PC-9 (cell line): ENCODE results near the gene GPRIN1. TPM values are rescaled to one million over a fixed set of nuclear protein-coding genes. Genes with fewer than 3 reads are reported as not detected.
A peak's percentile ranks its signal among the peaks of the same experiment; 100 is the strongest.

Experiments used
- BruUV-seq: library from RNA; stranded (reverse); fragments of 400-500 nt; replicated peaks from 2 replicates; lab custom pipeline; 2021; lab: Mats Ljungman, UMichigan
- CTCF ChIA-PET: fragments of 300-600 bp; sonication (Branson Sonifier 250); formaldehyde crosslinking; loops from one replicate; lab custom pipeline; 2022; ENCODE audit warnings: antibody characterized with exemption; lab: Charles Lee
- POLR2A ChIA-PET: fragments of 300-600 bp; sonication (Branson Sonifier 250); formaldehyde crosslinking; loops from one replicate; lab custom pipeline; 2022; ENCODE audit warnings: antibody characterized with exemption; ENCODE audit not compliant: unreplicated experiment; lab: Charles Lee
- DNase-seq, 2 experiments: peaks; one replicate each; pipeline versions ENCODE4 v3.0.0 to v3.0.0-alpha.2; 2015 to 2022; ENCODE audit warnings: mixed read lengths in 1 of 2
- H2AFZ ChIP-seq: fragments of 200-600 bp; sonication (generic); 2 replicates; pipeline ENCODE4 v1.8.1; 2017; ENCODE audit warnings: antibody characterized with exemption
- H3F3A ChIP-seq: fragments of 200-600 bp; sonication (generic); 2 replicates; pipeline ENCODE4 v1.8.1; 2017; ENCODE audit warnings: antibody characterized with exemption, mild to moderate bottlenecking, low read depth; ENCODE audit not compliant: insufficient read depth
- H3K27ac ChIP-seq: fragments of 200-600 bp; sonication (generic); 2 replicates; pipeline ENCODE4 v1.6.1; 2016; ENCODE audit warnings: mixed run types
- H3K27me3 ChIP-seq: fragments of 200-600 bp; sonication (generic); 2 replicates; pipeline ENCODE4 v1.6.1; 2016; ENCODE audit warnings: low read depth, mixed run types; ENCODE audit not compliant: insufficient read depth
- H3K36me3 ChIP-seq: fragments of 200-600 bp; sonication (generic); 2 replicates; pipeline ENCODE4 v1.6.1; 2016; ENCODE audit warnings: low read depth, mixed run types
- H3K4me1 ChIP-seq: fragments of 200-600 bp; sonication (generic); replicated peaks from 2 replicates; pipeline ENCODE4 v1.6.1; 2016; ENCODE audit warnings: mixed run types; ENCODE audit not compliant: insufficient read depth
- H3K4me2 ChIP-seq: fragments of 200-600 bp; sonication (generic); 2 replicates; pipeline ENCODE4 v1.6.1; 2017; ENCODE audit warnings: mixed run types
- H3K4me3 ChIP-seq: fragments of 200-600 bp; sonication (generic); 2 replicates; pipeline ENCODE4 v1.6.1; 2016; ENCODE audit warnings: mixed run types
- H3K79me2 ChIP-seq: fragments of 200-600 bp; sonication (generic); 2 replicates; pipeline ENCODE4 v1.6.1; 2017; ENCODE audit warnings: low read depth, mixed run types
- H3K9me2 ChIP-seq: fragments of 200-600 bp; sonication (generic); 2 replicates; pipeline ENCODE4 v1.8.1; 2017; ENCODE audit warnings: mild to moderate bottlenecking; ENCODE audit not compliant: insufficient read depth
- H3K9me3 ChIP-seq: fragments of 200-600 bp; sonication (generic); 2 replicates; pipeline ENCODE4 v1.8.1; 2016; ENCODE audit warnings: low read depth; ENCODE audit not compliant: insufficient read depth
- H4K20me1 ChIP-seq: fragments of 200-600 bp; sonication (generic); 2 replicates; pipeline ENCODE4 v1.8.1; 2017; ENCODE audit not compliant: insufficient read depth
- EZH2 ChIP-seq: fragments of 200-600 bp; sonication (generic); IDR thresholded peaks from 2 replicates; pipeline ENCODE4 v1.8.0; 2017; ENCODE audit warnings: antibody characterized with exemption, low read depth
- intact Hi-C: fragments of 100-400 bp; cut with micrococcal nuclease; formaldehyde crosslinking; loops from one replicate; pipeline ENCODE4 v1.10.0; 2022; ENCODE audit not compliant: unreplicated experiment
- total RNA-seq: library from RNA; stranded (reverse); gene quantifications from 2 replicates; pipeline ENCODE4 v1.2.3, GENCODE V29; 2021
- TF ChIP-seq, protein P1 (sequence below): fragments of 200-600 bp; sonication (generic); conservative IDR thresholded peaks from 2 replicates; pipeline ENCODE4 v1.6.1; 2017; ENCODE audit warnings: mixed run types, antibody characterized with exemption, mild to moderate bottlenecking, moderate library complexity

GPRIN1 gene
- total RNA-seq, 1 experiment from 2014 or later: 7.2 TPM

DNA sequence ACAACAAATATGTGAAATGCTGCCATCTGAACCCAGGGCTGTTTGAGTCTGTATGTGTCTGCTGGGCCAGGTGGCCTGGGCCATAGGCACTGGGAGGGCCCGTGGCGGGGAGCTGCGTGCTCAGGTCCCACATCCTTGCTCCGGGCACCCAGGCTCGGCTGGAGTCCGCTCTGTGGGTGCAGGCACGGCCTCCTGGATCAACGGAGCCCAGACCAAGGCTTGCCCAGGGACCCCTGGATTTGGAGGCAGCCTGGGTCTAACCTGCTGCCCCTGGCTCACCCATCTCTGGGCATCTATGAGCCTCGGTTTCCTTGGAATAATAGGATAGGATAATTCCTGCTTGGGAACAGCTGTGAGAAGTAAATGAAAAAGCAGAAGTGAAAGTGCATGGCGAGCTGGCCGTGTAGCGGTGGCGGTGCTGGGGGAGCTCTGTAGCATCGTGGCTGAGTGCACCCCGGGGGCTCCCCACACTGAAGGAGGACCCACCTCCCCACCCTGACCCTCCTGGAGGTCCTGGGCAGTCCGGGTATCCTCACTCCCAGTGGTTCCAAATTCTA lies 59.6 kb downstream of the GPRIN1 start:
- H3F3A ChIP-seq: peaks cover 49% of the 10 kb centered on the region
- H3K27ac ChIP-seq: no peak overlapping the region
- H3K9me3 ChIP-seq: no peaks in the 10 kb centered on the region
- peaks cover 7% of the 10 kb centered on the region; the same call in 1 of the 2 replicates for H3K79me2 ChIP-seq
- ChIA-PET CTCF (no interaction called here), POLR2A (no interaction called here)
- no peaks in the 10 kb centered on the region for H3K9me2 ChIP-seq
- DNase-seq: no peak
- no peak for TF ChIP-seq EZH2
- TF ChIP-seq, protein P1, sequence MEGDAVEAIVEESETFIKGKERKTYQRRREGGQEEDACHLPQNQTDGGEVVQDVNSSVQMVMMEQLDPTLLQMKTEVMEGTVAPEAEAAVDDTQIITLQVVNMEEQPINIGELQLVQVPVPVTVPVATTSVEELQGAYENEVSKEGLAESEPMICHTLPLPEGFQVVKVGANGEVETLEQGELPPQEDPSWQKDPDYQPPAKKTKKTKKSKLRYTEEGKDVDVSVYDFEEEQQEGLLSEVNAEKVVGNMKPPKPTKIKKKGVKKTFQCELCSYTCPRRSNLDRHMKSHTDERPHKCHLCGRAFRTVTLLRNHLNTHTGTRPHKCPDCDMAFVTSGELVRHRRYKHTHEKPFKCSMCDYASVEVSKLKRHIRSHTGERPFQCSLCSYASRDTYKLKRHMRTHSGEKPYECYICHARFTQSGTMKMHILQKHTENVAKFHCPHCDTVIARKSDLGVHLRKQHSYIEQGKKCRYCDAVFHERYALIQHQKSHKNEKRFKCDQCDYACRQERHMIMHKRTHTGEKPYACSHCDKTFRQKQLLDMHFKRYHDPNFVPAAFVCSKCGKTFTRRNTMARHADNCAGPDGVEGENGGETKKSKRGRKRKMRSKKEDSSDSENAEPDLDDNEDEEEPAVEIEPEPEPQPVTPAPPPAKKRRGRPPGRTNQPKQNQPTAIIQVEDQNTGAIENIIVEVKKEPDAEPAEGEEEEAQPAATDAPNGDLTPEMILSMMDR: no peak
- H3K4me1 ChIP-seq: peaks cover 55% of the 10 kb centered on the region
- intact Hi-C loops: no loop called here
- no peaks in the 10 kb centered on the region for H3K27me3 ChIP-seq
- H2AFZ ChIP-seq: no peak overlapping the region
- H3K4me2 ChIP-seq: no peak overlapping the region
- H4K20me1 ChIP-seq: no peaks in the 10 kb centered on the region
- no peak overlapping the region for H3K4me3 ChIP-seq
- no peaks in the 10 kb centered on the region for H3K36me3 ChIP-seq
- no TSS peak for BruUV-seq

- no peaks in the 10 kb centered on the region for H3K36me3 ChIP-seq
- H4K20me1 ChIP-seq: no peaks in the 10 kb centered on the region
- no peak overlapping the region for H2AFZ ChIP-seq
- intact Hi-C loops: no loop called here
- peaks cover 12% of the 10 kb centered on the region for H3K79me2 ChIP-seq
- H3F3A ChIP-seq: peaks cover 49% of the 10 kb centered on the region
- no peak overlapping the region for H3K4me2 ChIP-seq
- H3K4me3 ChIP-seq: no peak overlapping the region
- H3K27me3 ChIP-seq: no peaks in the 10 kb centered on the region
- no TSS peak for BruUV-seq
- H3K9me3 ChIP-seq: no peaks in the 10 kb centered on the region
- H3K27ac ChIP-seq: no peak overlapping the region
- no peaks in the 10 kb centered on the region for H3K9me2 ChIP-seq
- ChIA-PET POLR2A (interaction anchor here (0.6 kb wide), 1 partner anchor 13 kb away, joined by 5 read pairs; the partner anchor contains the start of gene RNF44), CTCF (no interaction called here)
- TF ChIP-seq, protein P1: no peak
- no peak for TF ChIP-seq EZH2
- no peak for DNase-seq
- H3K4me1 ChIP-seq: peaks cover 59% of the 10 kb centered on the region
Measured at GRCh38 chr5:176549871-176550270, 60.1 kb downstream of the GPRIN1 start.

DNA sequence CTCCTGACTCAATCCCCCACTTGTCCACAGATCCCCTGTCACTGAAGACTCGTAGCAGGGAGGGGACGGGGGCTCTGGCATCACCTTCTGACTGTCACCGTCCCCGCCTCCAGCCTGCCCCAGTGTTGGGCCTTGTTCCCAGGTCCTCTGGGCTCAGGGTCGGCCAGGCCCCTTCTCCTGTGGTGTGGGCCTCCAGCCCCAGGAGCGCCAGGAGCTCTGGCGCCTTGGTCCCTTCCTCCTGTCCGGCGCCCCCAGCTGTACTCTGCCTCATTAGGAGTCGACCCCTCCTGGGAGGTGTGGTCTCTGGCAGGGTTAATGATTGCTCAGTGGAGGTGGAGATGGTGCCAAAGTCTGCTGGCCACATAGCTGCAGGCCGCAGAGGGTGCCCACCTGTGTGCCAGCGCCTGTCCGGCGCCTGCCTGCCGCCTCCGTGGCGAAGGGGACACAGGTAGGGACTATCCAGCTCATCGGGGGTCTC lies 61.0 kb downstream of the GPRIN1 start, which contains the start of gene CDHR2:
TSS of gene CDHR2 (plus strand) at position 376 of the 478 bp plus-strand sequence. CDS start 16,011 bp downstream, outside the sequence.
- CTCF ChIA-PET: no interaction called here
- BruUV-seq: no TSS peak

More for the DNA sequence above, 61.0 kb downstream of the GPRIN1 start, which contains the start of gene CDHR2:
- peaks cover 15% of the 10 kb centered on the region for H3K79me2 ChIP-seq
- H3K9me3 ChIP-seq: no peaks in the 10 kb centered on the region
- TF ChIP-seq, protein P1: no peak
- no peak for TF ChIP-seq EZH2
- DNase-seq: no peak
- H4K20me1 ChIP-seq: no peaks in the 10 kb centered on the region
- no peak within 1 kb of the TSS for H3K4me3 ChIP-seq
- H3F3A ChIP-seq: peaks cover 49% of the 10 kb centered on the region
- H3K4me2 ChIP-seq: peak within 1 kb of the TSS; percentile 18
- no peaks in the 10 kb centered on the region for H3K9me2 ChIP-seq
- intact Hi-C loops: no loop called here
- POLR2A ChIA-PET: interaction anchor here (0.6 kb wide), 1 partner anchor 12 kb away, joined by 5 read pairs; the partner anchor contains the start of gene RNF44
- H3K27me3 ChIP-seq: no peaks in the 10 kb centered on the region
- no peaks in the 10 kb centered on the region for H3K36me3 ChIP-seq
- peak within 1 kb of the TSS; percentile 34; the same call in 1 of the 2 replicates for H3K27ac ChIP-seq
- H3K4me1 ChIP-seq: peaks cover 57% of the 10 kb centered on the region
- H2AFZ ChIP-seq: no peak within 1 kb of the TSS
